ENCODE data around the gene LETM1.

The LETM1 gene

GRCh38 chr4:1862055-1862911 lies 6.3 kb upstream of the LETM1 start:
- H3K4me1 ChIP-seq (ENCODE audit: control insufficient read depth, insufficient read depth, low read length) = peaks cover 20% of the 10 kb centered on the region
- peak overlapping the region; percentile 64 for H3K9ac ChIP-seq (ENCODE audit: low read length)
- peak overlapping the region; percentile 50 for H3K4me3 ChIP-seq (ENCODE audit: low read length)
- DNase-seq (ENCODE audit: low read depth) = no peak
- no peaks in the 10 kb centered on the region for H3K36me3 ChIP-seq (ENCODE audit: control insufficient read depth, insufficient read depth, low read length, severe bottlenecking)
- no peaks in the 10 kb centered on the region for H3K9me3 ChIP-seq (ENCODE audit: control insufficient read depth, low read length)
- peaks cover 6% of the 10 kb centered on the region for H3K27me3 ChIP-seq (replicated peaks; ENCODE audit: control insufficient read depth, insufficient read depth, low read length)

- H3K9me3 ChIP-seq (ENCODE audit: control insufficient read depth, low read length) = no peaks in the 10 kb centered on the region
- H3K4me1 ChIP-seq (ENCODE audit: control insufficient read depth, insufficient read depth, low read length) = peaks cover 29% of the 10 kb centered on the region
- H3K9ac ChIP-seq (ENCODE audit: low read length) = peak overlapping the region; percentile 35
- no peak overlapping the region for H3K4me3 ChIP-seq (ENCODE audit: low read length)
- DNase-seq (ENCODE audit: low read depth) = no peak
- no peaks in the 10 kb centered on the region for H3K36me3 ChIP-seq (ENCODE audit: control insufficient read depth, insufficient read depth, low read length, severe bottlenecking)
- H3K27me3 ChIP-seq (replicated peaks; ENCODE audit: control insufficient read depth, insufficient read depth, low read length) = no peaks in the 10 kb centered on the region
These were observed 3.4 kb upstream of the LETM1 start for GRCh38 chr4:1859389-1859753.

- no peaks in the 10 kb centered on the region for H3K9me3 ChIP-seq (ENCODE audit: control insufficient read depth, low read length)
- DNase-seq (ENCODE audit: low read depth) = no peak
- H3K27me3 ChIP-seq (replicated peaks; ENCODE audit: control insufficient read depth, insufficient read depth, low read length) = no peaks in the 10 kb centered on the region
- H3K9ac ChIP-seq (ENCODE audit: low read length) = peak overlapping the region; percentile 96
- H3K36me3 ChIP-seq (ENCODE audit: control insufficient read depth, insufficient read depth, low read length, severe bottlenecking) = peaks cover 6% of the 10 kb centered on the region
- no peak overlapping the region for H3K4me3 ChIP-seq (ENCODE audit: low read length)
- H3K4me1 ChIP-seq (ENCODE audit: control insufficient read depth, insufficient read depth, low read length) = peaks cover 34% of the 10 kb centered on the region
These were observed 2.0 kb upstream of the LETM1 start for GRCh38 chr4:1857931-1858330.

- DNase-seq (ENCODE audit: low read depth) = peak; percentile 50
- peaks cover 40% of the 10 kb centered on the region for H3K4me1 ChIP-seq (ENCODE audit: control insufficient read depth, insufficient read depth, low read length)
- no peaks in the 10 kb centered on the region for H3K9me3 ChIP-seq (ENCODE audit: control insufficient read depth, low read length)
- peak overlapping the region; percentile 92 for H3K4me3 ChIP-seq (ENCODE audit: low read length)
- no peaks in the 10 kb centered on the region for H3K27me3 ChIP-seq (replicated peaks; ENCODE audit: control insufficient read depth, insufficient read depth, low read length)
- H3K36me3 ChIP-seq (ENCODE audit: control insufficient read depth, insufficient read depth, low read length, severe bottlenecking) = peaks cover 6% of the 10 kb centered on the region
- peak overlapping the region; percentile 96 for H3K9ac ChIP-seq (ENCODE audit: low read length)
These were observed 1.2 kb upstream of the LETM1 start for GRCh38 chr4:1856943-1857699.

GRCh38 chr4:1855333-1856070 lies 454 bp downstream of the LETM1 start:
- DNase-seq (ENCODE audit: low read depth) = peak; percentile 50
- H3K4me1 ChIP-seq (ENCODE audit: control insufficient read depth, insufficient read depth, low read length) = peaks cover 54% of the 10 kb centered on the region
- peak overlapping the region; percentile 92 for H3K4me3 ChIP-seq (ENCODE audit: low read length)
- no peaks in the 10 kb centered on the region for H3K9me3 ChIP-seq (ENCODE audit: control insufficient read depth, low read length)
- H3K9ac ChIP-seq (ENCODE audit: low read length) = peak overlapping the region; percentile 96
- peaks cover 6% of the 10 kb centered on the region for H3K36me3 ChIP-seq (ENCODE audit: control insufficient read depth, insufficient read depth, low read length, severe bottlenecking)
- no peaks in the 10 kb centered on the region for H3K27me3 ChIP-seq (replicated peaks; ENCODE audit: control insufficient read depth, insufficient read depth, low read length)

GRCh38 chr4:1854752-1855151 lies 1.2 kb downstream of the LETM1 start:
- H3K4me1 ChIP-seq (ENCODE audit: control insufficient read depth, insufficient read depth, low read length) = peaks cover 60% of the 10 kb centered on the region
- no peaks in the 10 kb centered on the region for H3K27me3 ChIP-seq (replicated peaks; ENCODE audit: control insufficient read depth, insufficient read depth, low read length)
- H3K9me3 ChIP-seq (ENCODE audit: control insufficient read depth, low read length) = no peaks in the 10 kb centered on the region
- peak overlapping the region; percentile 92 for H3K4me3 ChIP-seq (ENCODE audit: low read length)
- H3K36me3 ChIP-seq (ENCODE audit: control insufficient read depth, insufficient read depth, low read length, severe bottlenecking) = peaks cover 6% of the 10 kb centered on the region
- H3K9ac ChIP-seq (ENCODE audit: low read length) = peak overlapping the region; percentile 96
- DNase-seq (ENCODE audit: low read depth) = no peak

GRCh38 chr4:1852904-1853623 lies 2.9 kb downstream of the LETM1 start:
- Histone ChIP-seq H3K9ac (ENCODE audit: low read length) (no peak overlapping the region), H3K36me3 (ENCODE audit: control insufficient read depth, insufficient read depth, low read length, severe bottlenecking) (peaks cover 11% of the 10 kb centered on the region), H3K27me3 (replicated peaks; ENCODE audit: control insufficient read depth, insufficient read depth, low read length) (no peaks in the 10 kb centered on the region)

GRCh38 chr4:1851575-1852410 lies 4.2 kb downstream of the LETM1 start:
- Histone ChIP-seq H3K36me3 (ENCODE audit: control insufficient read depth, insufficient read depth, low read length, severe bottlenecking) (peaks cover 21% of the 10 kb centered on the region), H3K4me1 (ENCODE audit: control insufficient read depth, insufficient read depth, low read length) (peaks cover 39% of the 10 kb centered on the region), H3K27me3 (replicated peaks; ENCODE audit: control insufficient read depth, insufficient read depth, low read length) (no peaks in the 10 kb centered on the region), H3K9me3 (ENCODE audit: control insufficient read depth, low read length) (no peaks in the 10 kb centered on the region), H3K9ac (ENCODE audit: low read length) (peak overlapping the region; percentile 5), H3K4me3 (ENCODE audit: low read length) (no peak overlapping the region)
- DNase-seq (ENCODE audit: low read depth) = no peak

More at GRCh38 chr4:1852904-1853623, 2.9 kb downstream of the LETM1 start:
- peak overlapping the region; percentile 22 for H3K4me3 ChIP-seq (ENCODE audit: low read length)
- H3K9me3 ChIP-seq (ENCODE audit: control insufficient read depth, low read length) = no peaks in the 10 kb centered on the region
- no peak for DNase-seq (ENCODE audit: low read depth)
- H3K4me1 ChIP-seq (ENCODE audit: control insufficient read depth, insufficient read depth, low read length) = peaks cover 51% of the 10 kb centered on the region

GRCh38 chr4:1851160-1851559 lies 4.8 kb downstream of the LETM1 start:
- Histone ChIP-seq H3K9me3 (ENCODE audit: control insufficient read depth, low read length) (no peaks in the 10 kb centered on the region), H3K36me3 (ENCODE audit: control insufficient read depth, insufficient read depth, low read length, severe bottlenecking) (peaks cover 27% of the 10 kb centered on the region), H3K4me1 (ENCODE audit: control insufficient read depth, insufficient read depth, low read length) (peaks cover 39% of the 10 kb centered on the region), H3K9ac (ENCODE audit: low read length) (peak overlapping the region; percentile 5), H3K27me3 (replicated peaks; ENCODE audit: control insufficient read depth, insufficient read depth, low read length) (no peaks in the 10 kb centered on the region), H3K4me3 (ENCODE audit: low read length) (no peak overlapping the region)
- DNase-seq (ENCODE audit: low read depth) = no peak

GRCh38 chr4:1850276-1850675 lies 5.7 kb downstream of the LETM1 start:
- peaks cover 36% of the 10 kb centered on the region for H3K36me3 ChIP-seq (ENCODE audit: control insufficient read depth, insufficient read depth, low read length, severe bottlenecking)
- H3K9ac ChIP-seq (ENCODE audit: low read length) = peak overlapping the region; percentile 5
- H3K4me1 ChIP-seq (ENCODE audit: control insufficient read depth, insufficient read depth, low read length) = peaks cover 39% of the 10 kb centered on the region
- H3K4me3 ChIP-seq (ENCODE audit: low read length) = no peak overlapping the region
- no peaks in the 10 kb centered on the region for H3K27me3 ChIP-seq (replicated peaks; ENCODE audit: control insufficient read depth, insufficient read depth, low read length)
- no peaks in the 10 kb centered on the region for H3K9me3 ChIP-seq (ENCODE audit: control insufficient read depth, low read length)
- no peak for DNase-seq (ENCODE audit: low read depth)
